ENCODE results near the gene IREB2. TPM values are rescaled to one million over a fixed set of nuclear protein-coding genes. Genes with fewer than 3 reads are reported as not detected.

Gene IREB2
- polyA plus RNA-seq, 1 of the 3 experiments (the other 2 are of a cell fraction): 9.5 TPM

DNA sequence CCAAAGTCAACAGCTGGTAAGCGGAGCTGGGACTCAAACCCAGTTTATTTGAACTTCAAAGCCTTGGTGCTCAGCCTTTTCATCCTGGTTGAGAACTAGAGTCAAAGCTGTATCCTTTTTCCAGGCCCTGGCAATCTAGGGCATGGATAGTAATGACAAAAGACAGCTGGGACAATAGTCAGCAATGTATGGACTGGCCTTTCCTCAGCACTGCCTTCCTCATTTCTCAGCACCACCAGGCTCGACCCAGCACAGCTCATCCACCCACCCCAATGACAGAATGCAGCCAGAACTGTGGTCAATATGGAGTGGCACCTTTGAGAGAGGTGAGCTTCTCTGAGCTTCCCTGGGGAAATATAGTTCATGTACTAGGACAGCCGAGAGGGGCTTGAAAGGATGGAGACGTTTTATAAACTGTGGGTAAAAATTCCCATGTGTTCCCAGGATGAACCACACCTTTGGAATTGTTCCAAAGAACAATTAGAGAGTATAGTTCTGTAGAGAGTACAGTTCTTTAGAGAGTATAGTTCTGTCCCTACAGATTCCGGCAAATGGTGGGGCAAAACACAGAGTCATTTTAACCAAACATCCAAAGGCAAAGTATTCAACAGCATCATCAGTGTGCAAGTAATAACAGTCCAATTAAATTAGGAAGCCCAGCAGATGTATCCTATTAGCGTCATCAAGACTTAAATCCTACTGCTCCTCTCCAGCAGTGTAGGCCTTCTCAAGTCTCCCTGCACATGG is 30.2 kb upstream of the IREB2 start:
- H4K20me1 ChIP-seq (ENCODE audit: insufficient read depth): no peaks in the 10 kb centered on the region
- POLR2A ChIA-PET: no interaction called here
- no peak overlapping the region for H3K4me3 ChIP-seq (ENCODE audit: low read depth in 2 of 2, low read length in 1 of 2)
- no peaks in the 10 kb centered on the region for H3K9me2 ChIP-seq
- H3K9ac ChIP-seq: no peak overlapping the region
- peaks cover 4% of the 10 kb centered on the region for H3F3A ChIP-seq (replicated peaks; ENCODE audit: insufficient read depth)
- H3K27ac ChIP-seq (ENCODE audit: low read depth in 2 of 2, low read length in 1 of 2): peak overlapping the region in 1 of 2 experiments; percentile 53; a peak in 1 of 4 replicates
- no peak overlapping the region for H2AFZ ChIP-seq (ENCODE audit: low read depth)
- CTCF ChIA-PET: interaction anchor here (0.6 to 33.6 kb wide), 6 partner anchors 11 to 529 kb away, joined by 4 to 772 read pairs (median 6); partner anchors contain the start of gene SKIC8
- no peaks in the 10 kb centered on the region for H3K27me3 ChIP-seq (ENCODE audit: insufficient read depth)
- WGBS (ENCODE audit: low lambda C conversion rate): 60% methylated on average over 6 of the region's 6 CpGs
- H3K79me2 ChIP-seq (ENCODE audit: insufficient read depth): no peaks in the 10 kb centered on the region
- H3K4me2 ChIP-seq: no peak overlapping the region
- H3K36me3 ChIP-seq (replicated peaks in 1 of 2; ENCODE audit: control insufficient read depth in 1 of 2, insufficient read depth in 2 of 2, low read length in 1 of 2): no peaks in the 10 kb centered on the region
- peaks cover 0 to 24% of the 10 kb centered on the region in 2 experiments; a peak in 2 of 4 replicates for H3K4me1 ChIP-seq (ENCODE audit: control insufficient read depth in 1 of 2, insufficient read depth in 2 of 2, low read depth in 1 of 2, low read length in 1 of 2)
- TF ChIP-seq FOSL2 (IDR thresholded peaks at IDR 0.05; ENCODE audit: borderline replicate concordance, low read depth) (no peak), TEAD4 (IDR thresholded peaks at IDR 0.05; ENCODE audit: borderline replicate concordance, insufficient read depth) (no peak), NRF1 (IDR thresholded peaks at IDR 0.05; ENCODE audit: low read depth, low read length) (no peak), GATA2 (CRISPR knock-in tag; IDR thresholded peaks at IDR 0.05) (no peak), FOXM1 (IDR thresholded peaks at IDR 0.05; ENCODE audit: low read depth) (no peak), RFX5 (IDR thresholded peaks at IDR 0.05; ENCODE audit: low read length) (no peak), EP300 (IDR thresholded peaks at IDR 0.05; ENCODE audit: borderline replicate concordance in 1 of 2, low read depth in 1 of 2, low read length in 1 of 2) (no peak), SMC3 (IDR thresholded peaks at IDR 0.05; ENCODE audit: low read depth, low read length) (no peak), PBX3 (IDR thresholded peaks at IDR 0.05) (no peak), POLR2AphosphoS5 (IDR thresholded peaks at IDR 0.05; ENCODE audit: low read depth, low read length) (no peak), RAD21 (IDR thresholded peaks at IDR 0.05; ENCODE audit: low read length) (no peak), EZH2phosphoT487 (IDR thresholded peaks at IDR 0.05; ENCODE audit: borderline replicate concordance, low read depth) (no peak), MXI1 (IDR thresholded peaks at IDR 0.05; ENCODE audit: low read depth, low read length) (no peak), YY1 (IDR thresholded peaks at IDR 0.05; ENCODE audit: low read depth) (no peak)
- TF ChIP-seq, protein P1, sequence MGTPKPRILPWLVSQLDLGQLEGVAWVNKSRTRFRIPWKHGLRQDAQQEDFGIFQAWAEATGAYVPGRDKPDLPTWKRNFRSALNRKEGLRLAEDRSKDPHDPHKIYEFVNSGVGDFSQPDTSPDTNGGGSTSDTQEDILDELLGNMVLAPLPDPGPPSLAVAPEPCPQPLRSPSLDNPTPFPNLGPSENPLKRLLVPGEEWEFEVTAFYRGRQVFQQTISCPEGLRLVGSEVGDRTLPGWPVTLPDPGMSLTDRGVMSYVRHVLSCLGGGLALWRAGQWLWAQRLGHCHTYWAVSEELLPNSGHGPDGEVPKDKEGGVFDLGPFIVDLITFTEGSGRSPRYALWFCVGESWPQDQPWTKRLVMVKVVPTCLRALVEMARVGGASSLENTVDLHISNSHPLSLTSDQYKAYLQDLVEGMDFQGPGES (IDR thresholded peaks at IDR 0.05; ENCODE audit: low read depth, low read length): no peak
- TF ChIP-seq, protein P2, sequence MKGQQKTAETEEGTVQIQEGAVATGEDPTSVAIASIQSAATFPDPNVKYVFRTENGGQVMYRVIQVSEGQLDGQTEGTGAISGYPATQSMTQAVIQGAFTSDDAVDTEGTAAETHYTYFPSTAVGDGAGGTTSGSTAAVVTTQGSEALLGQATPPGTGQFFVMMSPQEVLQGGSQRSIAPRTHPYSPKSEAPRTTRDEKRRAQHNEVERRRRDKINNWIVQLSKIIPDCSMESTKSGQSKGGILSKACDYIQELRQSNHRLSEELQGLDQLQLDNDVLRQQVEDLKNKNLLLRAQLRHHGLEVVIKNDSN (IDR thresholded peaks at IDR 0.05; ENCODE audit: borderline replicate concordance, low read depth): no peak
- TF ChIP-seq, protein P3, sequence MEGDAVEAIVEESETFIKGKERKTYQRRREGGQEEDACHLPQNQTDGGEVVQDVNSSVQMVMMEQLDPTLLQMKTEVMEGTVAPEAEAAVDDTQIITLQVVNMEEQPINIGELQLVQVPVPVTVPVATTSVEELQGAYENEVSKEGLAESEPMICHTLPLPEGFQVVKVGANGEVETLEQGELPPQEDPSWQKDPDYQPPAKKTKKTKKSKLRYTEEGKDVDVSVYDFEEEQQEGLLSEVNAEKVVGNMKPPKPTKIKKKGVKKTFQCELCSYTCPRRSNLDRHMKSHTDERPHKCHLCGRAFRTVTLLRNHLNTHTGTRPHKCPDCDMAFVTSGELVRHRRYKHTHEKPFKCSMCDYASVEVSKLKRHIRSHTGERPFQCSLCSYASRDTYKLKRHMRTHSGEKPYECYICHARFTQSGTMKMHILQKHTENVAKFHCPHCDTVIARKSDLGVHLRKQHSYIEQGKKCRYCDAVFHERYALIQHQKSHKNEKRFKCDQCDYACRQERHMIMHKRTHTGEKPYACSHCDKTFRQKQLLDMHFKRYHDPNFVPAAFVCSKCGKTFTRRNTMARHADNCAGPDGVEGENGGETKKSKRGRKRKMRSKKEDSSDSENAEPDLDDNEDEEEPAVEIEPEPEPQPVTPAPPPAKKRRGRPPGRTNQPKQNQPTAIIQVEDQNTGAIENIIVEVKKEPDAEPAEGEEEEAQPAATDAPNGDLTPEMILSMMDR (IDR thresholded peaks at IDR 0.05): no peak
- DNase-seq: peak; percentile 56
- no peaks in the 10 kb centered on the region for H3K9me3 ChIP-seq

Data from SK-N-SH (cell line).